Measurements from ENCODE around the gene IGF2.

IGF2 gene

DNA sequence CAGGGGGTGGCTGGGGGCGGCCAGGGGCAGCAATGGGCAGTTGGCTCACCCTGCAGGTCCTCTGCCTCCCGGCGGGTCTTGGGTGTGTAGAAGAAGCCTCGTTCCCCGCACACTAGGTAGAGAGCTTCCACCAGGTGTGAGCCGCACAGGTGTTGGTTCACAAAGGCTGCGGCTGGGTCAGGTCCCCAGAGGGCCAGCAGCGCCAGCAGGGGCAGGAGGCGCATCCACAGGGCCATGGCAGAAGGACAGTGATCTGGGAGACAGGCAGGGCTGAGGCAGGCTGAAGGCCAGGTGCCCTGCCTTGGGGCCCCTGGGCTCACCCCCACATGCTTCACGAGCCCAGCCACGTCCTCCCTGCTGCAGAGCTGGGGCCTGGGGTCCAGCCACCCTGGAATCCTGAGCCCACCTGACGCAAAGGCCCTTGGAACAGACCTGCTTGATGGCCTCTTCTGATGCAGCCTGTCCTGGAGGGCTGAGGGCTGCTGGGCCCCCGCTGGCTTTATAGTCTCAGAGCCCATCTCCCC lies 21.6 kb upstream of the IGF2 start, which contains the start of gene INS:
Gene INS, minus strand, starts transcription at position 474 of the 524 bp plus-strand sequence. Its CDS starts 238 bp downstream, at position 236.
- no peak for DNase-seq (ENCODE audit: low read depth)
- TF ChIP-seq POLR2A (IDR thresholded peaks at IDR 0.05; ENCODE audit: extremely low read depth, insufficient read length) = no peak
- no peak for TF ChIP-seq CTCF (IDR thresholded peaks at IDR 0.05; ENCODE audit: low read depth, low read length)
- H3K4me3 ChIP-seq (ENCODE audit: low read depth, low read length) = no peak within 1 kb of the TSS

DNA sequence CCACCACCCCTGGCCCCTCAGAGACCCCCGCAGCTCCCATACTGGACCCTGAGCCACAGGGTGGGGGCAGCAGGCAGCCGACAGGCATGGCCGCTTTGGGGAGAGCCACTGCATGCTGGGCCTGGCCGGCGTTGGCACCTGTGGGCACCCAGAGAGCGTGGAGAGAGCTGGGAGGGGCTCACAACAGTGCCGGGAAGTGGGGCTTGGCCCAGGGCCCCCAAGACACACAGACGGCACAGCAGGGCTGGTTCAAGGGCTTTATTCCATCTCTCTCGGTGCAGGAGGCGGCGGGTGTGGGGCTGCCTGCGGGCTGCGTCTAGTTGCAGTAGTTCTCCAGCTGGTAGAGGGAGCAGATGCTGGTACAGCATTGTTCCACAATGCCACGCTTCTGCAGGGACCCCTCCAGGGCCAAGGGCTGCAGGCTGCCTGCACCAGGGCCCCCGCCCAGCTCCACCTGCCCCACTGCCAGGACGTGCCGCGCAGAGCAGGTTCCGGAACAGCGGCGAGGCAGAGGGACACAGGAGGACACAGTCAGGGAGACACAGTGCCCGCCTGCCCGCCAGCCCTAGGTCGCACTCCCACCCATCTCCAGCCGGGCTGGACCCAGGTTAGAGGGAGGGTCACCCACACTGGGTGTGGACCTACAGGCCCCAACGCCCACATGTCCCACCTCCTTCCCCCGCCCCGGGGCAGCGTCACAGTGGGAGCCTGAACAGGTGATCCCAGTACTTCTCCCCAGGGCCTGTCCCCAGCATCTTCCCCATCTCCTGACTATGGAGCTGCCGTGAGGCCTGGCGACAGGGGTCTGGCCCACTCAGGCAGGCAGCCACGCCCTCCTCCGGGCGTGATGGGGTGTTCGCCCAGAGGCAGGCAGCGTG lies 20.6 kb upstream of the IGF2 start:
- TF ChIP-seq MYC (IDR thresholded peaks at IDR 0.05; ENCODE audit: low read depth, low read length) = no peak
- no peak for TF ChIP-seq CTCF (IDR thresholded peaks at IDR 0.05; ENCODE audit: low read depth, low read length)
- TF ChIP-seq, protein P1, sequence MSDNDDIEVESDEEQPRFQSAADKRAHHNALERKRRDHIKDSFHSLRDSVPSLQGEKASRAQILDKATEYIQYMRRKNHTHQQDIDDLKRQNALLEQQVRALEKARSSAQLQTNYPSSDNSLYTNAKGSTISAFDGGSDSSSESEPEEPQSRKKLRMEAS (IDR thresholded peaks at IDR 0.05; ENCODE audit: low read depth, low read length) = no peak
- TF ChIP-seq POLR2A (IDR thresholded peaks at IDR 0.05; ENCODE audit: extremely low read depth, insufficient read length) = no peak
- DNase-seq (ENCODE audit: low read depth) = no peak
- H3K4me3 ChIP-seq (ENCODE audit: low read depth, low read length) = no peak overlapping the region

GRCh38 chr11:2158966-2159365 lies 19.8 kb upstream of the IGF2 start:
- TF ChIP-seq POLR2A (IDR thresholded peaks at IDR 0.05; ENCODE audit: extremely low read depth, insufficient read length) = no peak
- TF ChIP-seq CTCF (IDR thresholded peaks at IDR 0.05; ENCODE audit: low read depth, low read length) = no peak
- no peak for TF ChIP-seq MYC (IDR thresholded peaks at IDR 0.05; ENCODE audit: low read depth, low read length)
- TF ChIP-seq, protein P1 (IDR thresholded peaks at IDR 0.05; ENCODE audit: low read depth, low read length) = no peak
- DNase-seq (ENCODE audit: low read depth) = no peak
- no peak overlapping the region for H3K4me3 ChIP-seq (ENCODE audit: low read depth, low read length)

DNA sequence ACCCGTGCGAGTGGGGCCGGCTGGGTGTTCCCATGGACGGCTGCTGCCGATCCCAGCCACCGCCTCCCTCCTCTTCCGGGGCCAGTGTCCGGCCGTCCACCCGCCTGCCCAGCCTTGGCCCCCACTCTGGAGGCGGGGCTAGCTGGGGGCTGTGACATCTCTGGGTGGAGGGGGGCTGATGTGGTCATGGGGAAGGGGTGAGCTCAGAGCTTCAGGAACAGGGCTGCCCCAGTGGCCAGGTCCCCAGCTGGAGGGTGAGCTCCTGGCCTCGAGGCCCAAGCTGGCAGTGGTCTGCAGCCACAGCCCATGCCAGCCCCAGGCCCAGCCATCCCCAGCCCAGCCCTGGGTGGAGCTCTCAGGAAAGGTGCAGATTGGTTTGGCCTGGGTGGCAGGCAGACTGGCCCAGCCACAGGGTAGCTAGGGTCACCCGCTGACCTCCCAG lies 19.1 kb upstream of the IGF2 start:
- no peak overlapping the region for H3K4me3 ChIP-seq (ENCODE audit: low read depth, low read length)
- no peak for DNase-seq (ENCODE audit: low read depth)
- no peak for TF ChIP-seq MYC (IDR thresholded peaks at IDR 0.05; ENCODE audit: low read depth, low read length)
- TF ChIP-seq CTCF (IDR thresholded peaks at IDR 0.05; ENCODE audit: low read depth, low read length) = no peak
- no peak for TF ChIP-seq POLR2A (IDR thresholded peaks at IDR 0.05; ENCODE audit: extremely low read depth, insufficient read length)
- TF ChIP-seq, protein P1 (IDR thresholded peaks at IDR 0.05; ENCODE audit: low read depth, low read length) = no peak

DNA sequence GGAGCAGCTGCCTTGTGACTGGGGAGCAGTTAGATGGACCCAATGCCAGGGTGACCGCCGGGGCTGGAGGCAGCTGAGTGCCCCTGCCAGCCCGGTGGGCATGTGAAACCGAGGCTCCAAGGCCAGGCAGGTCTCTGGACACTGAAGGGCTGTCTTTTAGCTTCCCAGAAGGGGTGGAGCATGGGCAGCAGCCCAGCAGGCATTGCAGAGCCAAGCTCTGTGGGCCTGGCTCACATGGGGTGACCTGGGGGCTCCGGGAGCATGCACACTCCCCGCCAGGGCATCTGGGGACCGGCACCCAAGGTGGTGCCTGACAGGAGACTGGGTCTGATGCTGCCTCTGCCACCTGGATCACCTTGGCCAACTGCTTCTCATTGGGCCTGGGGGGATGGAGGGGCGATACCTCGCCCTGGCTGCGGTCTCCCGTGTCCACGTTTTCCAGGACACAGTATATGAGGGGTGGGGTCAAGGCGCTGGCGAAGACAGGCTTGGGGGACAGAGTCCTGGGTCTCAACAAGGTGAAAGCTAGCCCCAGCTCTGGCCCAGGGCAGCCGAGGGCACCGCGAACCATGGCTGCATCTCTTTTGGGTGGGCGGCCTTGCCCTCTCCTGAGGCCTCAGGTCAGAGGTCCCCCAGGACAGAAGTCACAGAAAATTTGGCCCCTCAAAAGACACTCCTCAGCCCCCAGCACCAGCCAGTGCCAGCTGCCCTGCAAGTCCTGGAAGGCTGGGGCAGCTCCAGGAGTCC lies 18.3 kb upstream of the IGF2 start:
- TF ChIP-seq POLR2A (IDR thresholded peaks at IDR 0.05; ENCODE audit: extremely low read depth, insufficient read length) = no peak
- TF ChIP-seq MYC (IDR thresholded peaks at IDR 0.05; ENCODE audit: low read depth, low read length) = no peak
- no peak for TF ChIP-seq CTCF (IDR thresholded peaks at IDR 0.05; ENCODE audit: low read depth, low read length)
- no peak for DNase-seq (ENCODE audit: low read depth)
- H3K4me3 ChIP-seq (ENCODE audit: low read depth, low read length) = no peak overlapping the region
